Kidney (tissue), 14 donors: ENCODE results near the gene SBNO2. TPM values are rescaled to one million over a fixed set of nuclear protein-coding genes. Genes with fewer than 3 reads are reported as not detected.
A peak's percentile ranks its signal among the peaks of the same experiment; 100 is the strongest.

Experiments used
- DNase-seq, 5 donors: peaks; one replicate each; pipeline ENCODE4 v3.0.0-alpha.2; 2013 to 2020
- FAIRE-seq: peaks from 2 replicates; lab custom pipeline; 2012; peaks lifted over from hg19 to GRCh38; lab: Jason Lieb, UNC
- H3K27ac ChIP-seq, 2 donors: one replicate each; pipeline ENCODE4 v1.7.0; 2013; ENCODE audit warnings: low read depth in 2 of 2, low read length in 2 of 2, inconsistent platforms in 1 of 2
- H3K27me3 ChIP-seq: one replicate; pipeline ENCODE4 v1.7.1; 2013; ENCODE audit warnings: low read length, inconsistent platforms; ENCODE audit not compliant: control insufficient read depth, insufficient read depth
- H3K36me3 ChIP-seq, 3 donors: one replicate each; pipeline versions ENCODE4 v1.7.0 to v1.7.1; 2013; ENCODE audit warnings: low read length in 3 of 3, control low read depth in 1 of 3, inconsistent platforms in 1 of 3; ENCODE audit not compliant: insufficient read depth in 3 of 3, control insufficient read depth in 2 of 3
- H3K4me1 ChIP-seq, 3 donors: one replicate each; pipeline versions ENCODE4 v1.7.0 to v1.7.1; 2013; ENCODE audit warnings: low read length in 3 of 3, inconsistent platforms in 1 of 3, low read depth in 1 of 3; ENCODE audit not compliant: control insufficient read depth in 2 of 3, insufficient read depth in 2 of 3
- H3K4me3 ChIP-seq, 3 donors: one replicate each; pipeline versions ENCODE4 v1.7.0 to v1.8.1; 2013; ENCODE audit warnings: low read length in 3 of 3, control low read depth in 1 of 3, inconsistent platforms in 1 of 3
- H3K9ac ChIP-seq, 3 donors: one replicate each; pipeline versions ENCODE4 v1.7.0 to v1.7.1; 2013; ENCODE audit warnings: low read length in 3 of 3, control low read depth in 1 of 3, inconsistent platforms in 1 of 3
- H3K9me3 ChIP-seq, 3 donors: one replicate each; pipeline versions ENCODE4 v1.7.0 to v1.7.1; 2013; ENCODE audit warnings: low read length in 3 of 3, control low read depth in 1 of 3, inconsistent platforms in 1 of 3; ENCODE audit not compliant: control insufficient read depth in 2 of 3, insufficient read depth in 1 of 3
- CTCF ChIP-seq: IDR thresholded peaks from 3 replicates; pipeline ENCODE4 v1.5.1; 2012; ENCODE audit warnings: mild to moderate bottlenecking, moderate library complexity, borderline replicate concordance; ENCODE audit not compliant: insufficient read depth; ENCODE audit errors: extremely low read depth
- intact Hi-C: fragments of 100-400 bp; cut with DNase I; formaldehyde crosslinking; loops from one replicate; pipeline ENCODE4 v1.11.1; 2022
- polyA plus RNA-seq: library from polyadenylated mRNA; stranded (reverse); fragments of 350-450 nt; fragmentation: Illumina TruSeq; extraction: RNeasy Lipid Tissue Mini Kit (QIAGEN cat#74804); gene quantifications from one replicate; pipeline ENCODE4 v1.2.3, GENCODE V29; 2014; ENCODE audit warnings: low read depth, low replicate concordance; ENCODE audit not compliant: insufficient read depth
- total RNA-seq: library from RNA; stranded (reverse); fragmentation: NEBNext Ultra II Directional; extraction: Animal tissue kit (Norgen Biotek cat#: 25700); gene quantifications from one replicate; pipeline ENCODE4 v1.2.1, GENCODE V29; 2021
- donor health status: control.
- donor health status: control.
- donor health status: control.
- donor health status: control.
- donor health status: control.
- donor health status: DM: yes; HTN: yes; CAD: no.
- donor health status: Normal renal cell carcinoma (clear cell type).

SBNO2 gene
- total and polyA plus RNA-seq, 2 donors from 2014 or later, result 12.2 to 156 TPM

- FAIRE-seq, result no peak
- peak in 2 of 5 donors; percentile 26 to 72 for DNase-seq
- Histone ChIP-seq H3K4me1 (peaks cover 0 to 37% (median 28%) of the 10 kb centered on the region in 3 donors), H3K9ac (peak overlapping the region in 1 of 3 donors; percentile 66), H3K27me3 (no peaks in the 10 kb centered on the region), H3K36me3 (peaks cover 0 to 3% (median 0%) of the 10 kb centered on the region in 3 donors), H3K4me3 (peak overlapping the region in 1 of 3 donors; percentile 30), H3K9me3 (no peaks in the 10 kb centered on the region), H3K27ac (peak overlapping the region; percentile 89 to 96)
- intact Hi-C loops, result no loop called here
- no peak for TF ChIP-seq CTCF
Measured at GRCh38 chr19:1101337-1101698, 72.8 kb downstream of the SBNO2 start.

- H3K27me3 ChIP-seq, result no peaks in the 10 kb centered on the region
- peaks cover 0 to 46% (median 27%) of the 10 kb centered on the region in 3 donors for H3K4me1 ChIP-seq
- no peaks in the 10 kb centered on the region for H3K9me3 ChIP-seq
- no peak overlapping the region for H3K4me3 ChIP-seq
- H3K27ac ChIP-seq, result peak overlapping the region; percentile 40 to 85
- no peak for FAIRE-seq
- intact Hi-C loops, result no loop called here
- H3K9ac ChIP-seq, result peak overlapping the region in 1 of 3 donors; percentile 26
- no peak for DNase-seq
- TF ChIP-seq CTCF, result no peak
- no peaks in the 10 kb centered on the region for H3K36me3 ChIP-seq
Measured at GRCh38 chr19:1098177-1099051, 75.7 kb downstream of the SBNO2 start.

DNA sequence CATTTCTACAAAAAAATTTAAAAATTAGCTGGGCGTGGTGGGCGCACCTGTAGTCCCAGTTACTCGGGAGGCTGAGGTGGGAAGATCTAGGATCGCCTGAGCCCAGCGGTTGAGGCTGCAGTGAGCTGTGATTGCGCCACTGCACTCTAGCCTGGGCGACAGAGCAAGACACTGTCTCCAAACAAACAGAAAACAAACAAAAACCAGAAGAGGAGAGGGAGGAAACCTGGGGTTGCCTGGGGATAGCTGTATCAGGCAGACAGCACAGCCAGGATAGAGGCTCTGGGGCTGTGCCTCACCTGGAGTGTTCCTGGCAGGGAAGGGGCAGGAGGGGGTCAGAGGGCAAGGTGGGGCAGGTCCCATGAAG, 76.3 kb downstream of the SBNO2 start:
- intact Hi-C loops, result no loop called here
- no peak for FAIRE-seq
- DNase-seq, result no peak
- H3K9ac ChIP-seq, result no peak overlapping the region
- peaks cover 0 to 41% (median 21%) of the 10 kb centered on the region in 3 donors for H3K4me1 ChIP-seq
- no peak overlapping the region for H3K4me3 ChIP-seq
- peak overlapping the region; percentile 40 to 85 for H3K27ac ChIP-seq
- no peak for TF ChIP-seq CTCF
- no peaks in the 10 kb centered on the region for H3K27me3 ChIP-seq
- no peaks in the 10 kb centered on the region for H3K36me3 ChIP-seq
- no peaks in the 10 kb centered on the region for H3K9me3 ChIP-seq
